ENCODE results near the gene NINJ2.

DNA sequence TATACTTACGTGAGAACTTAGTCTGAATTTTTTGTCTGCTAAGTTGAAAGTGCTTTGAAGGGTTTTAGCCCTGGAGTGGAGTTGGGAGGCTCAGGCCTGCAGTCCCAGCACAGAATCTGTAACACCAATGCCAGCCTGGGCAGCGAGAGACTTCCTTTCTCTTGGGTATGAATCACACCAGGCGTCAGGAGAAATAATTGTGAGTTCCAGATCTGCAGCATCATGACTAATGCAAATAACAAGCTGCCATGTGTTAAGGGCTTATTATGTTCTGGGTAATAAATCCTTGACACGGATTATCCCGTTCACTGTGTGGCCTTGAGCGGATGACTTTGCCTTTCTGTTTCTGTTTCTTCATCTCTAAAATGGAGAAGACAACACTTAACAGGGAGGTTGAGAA lies 132.9 kb downstream of the NINJ2 start:
- TF ChIP-seq, protein P1, sequence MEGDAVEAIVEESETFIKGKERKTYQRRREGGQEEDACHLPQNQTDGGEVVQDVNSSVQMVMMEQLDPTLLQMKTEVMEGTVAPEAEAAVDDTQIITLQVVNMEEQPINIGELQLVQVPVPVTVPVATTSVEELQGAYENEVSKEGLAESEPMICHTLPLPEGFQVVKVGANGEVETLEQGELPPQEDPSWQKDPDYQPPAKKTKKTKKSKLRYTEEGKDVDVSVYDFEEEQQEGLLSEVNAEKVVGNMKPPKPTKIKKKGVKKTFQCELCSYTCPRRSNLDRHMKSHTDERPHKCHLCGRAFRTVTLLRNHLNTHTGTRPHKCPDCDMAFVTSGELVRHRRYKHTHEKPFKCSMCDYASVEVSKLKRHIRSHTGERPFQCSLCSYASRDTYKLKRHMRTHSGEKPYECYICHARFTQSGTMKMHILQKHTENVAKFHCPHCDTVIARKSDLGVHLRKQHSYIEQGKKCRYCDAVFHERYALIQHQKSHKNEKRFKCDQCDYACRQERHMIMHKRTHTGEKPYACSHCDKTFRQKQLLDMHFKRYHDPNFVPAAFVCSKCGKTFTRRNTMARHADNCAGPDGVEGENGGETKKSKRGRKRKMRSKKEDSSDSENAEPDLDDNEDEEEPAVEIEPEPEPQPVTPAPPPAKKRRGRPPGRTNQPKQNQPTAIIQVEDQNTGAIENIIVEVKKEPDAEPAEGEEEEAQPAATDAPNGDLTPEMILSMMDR (conservative IDR thresholded peaks at IDR 0.05), result no peak
- no peak for TF ChIP-seq ZFX (IDR thresholded peaks at IDR 0.05)
